Osteocyte (in vitro differentiated cells): Measurements from ENCODE around the gene MAP3K2. TPM values are rescaled to one million over a fixed set of nuclear protein-coding genes. Genes with fewer than 3 reads are reported as not detected.
A peak's percentile ranks its signal among the peaks of the same experiment; 100 is the strongest.

Experiments
- DNase-seq: peaks from one replicate; pipeline ENCODE4 v3.0.0; 2021; ENCODE audit warnings: mixed read lengths; ENCODE audit not compliant: unreplicated experiment; ENCODE audit errors: extremely low spot score
- H3K27ac Mint-ChIP-seq: one replicate; pipeline ENCODE4 v1.8.0; 2021; ENCODE audit warnings: mild to moderate bottlenecking, mixed read lengths; ENCODE audit not compliant: unreplicated experiment
- H3K27me3 Mint-ChIP-seq: one replicate; pipeline ENCODE4 v1.8.0; 2021; ENCODE audit warnings: mixed read lengths; ENCODE audit not compliant: unreplicated experiment
- H3K36me3 Mint-ChIP-seq: one replicate; pipeline ENCODE4 v1.8.0; 2021; ENCODE audit warnings: mixed read lengths; ENCODE audit not compliant: unreplicated experiment
- H3K4me1 Mint-ChIP-seq: one replicate; pipeline ENCODE4 v1.8.0; 2021; ENCODE audit warnings: mixed read lengths; ENCODE audit not compliant: unreplicated experiment
- H3K4me3 Mint-ChIP-seq: one replicate; pipeline ENCODE4 v1.8.0; 2021; ENCODE audit warnings: mild to moderate bottlenecking, moderate library complexity, mixed read lengths; ENCODE audit not compliant: unreplicated experiment
- H3K9me3 Mint-ChIP-seq: one replicate; pipeline ENCODE4 v1.8.0; 2021; ENCODE audit warnings: mixed read lengths; ENCODE audit not compliant: unreplicated experiment
- total RNA-seq: library from RNA; stranded (reverse); gene quantifications from 2 replicates; pipeline ENCODE4 v1.2.1, GENCODE V29; 2021
- TF ChIP-seq, protein P1 (sequence below): fragments of 200-600 bp; sonication (generic); IDR thresholded peaks from 2 replicates; pipeline ENCODE4 v1.5.0; 2021; ENCODE audit warnings: antibody characterized with exemption, mild to moderate bottlenecking, moderate library complexity

The MAP3K2 gene
- total RNA-seq, 1 donor from 2014 or later = 60.9 TPM

DNA sequence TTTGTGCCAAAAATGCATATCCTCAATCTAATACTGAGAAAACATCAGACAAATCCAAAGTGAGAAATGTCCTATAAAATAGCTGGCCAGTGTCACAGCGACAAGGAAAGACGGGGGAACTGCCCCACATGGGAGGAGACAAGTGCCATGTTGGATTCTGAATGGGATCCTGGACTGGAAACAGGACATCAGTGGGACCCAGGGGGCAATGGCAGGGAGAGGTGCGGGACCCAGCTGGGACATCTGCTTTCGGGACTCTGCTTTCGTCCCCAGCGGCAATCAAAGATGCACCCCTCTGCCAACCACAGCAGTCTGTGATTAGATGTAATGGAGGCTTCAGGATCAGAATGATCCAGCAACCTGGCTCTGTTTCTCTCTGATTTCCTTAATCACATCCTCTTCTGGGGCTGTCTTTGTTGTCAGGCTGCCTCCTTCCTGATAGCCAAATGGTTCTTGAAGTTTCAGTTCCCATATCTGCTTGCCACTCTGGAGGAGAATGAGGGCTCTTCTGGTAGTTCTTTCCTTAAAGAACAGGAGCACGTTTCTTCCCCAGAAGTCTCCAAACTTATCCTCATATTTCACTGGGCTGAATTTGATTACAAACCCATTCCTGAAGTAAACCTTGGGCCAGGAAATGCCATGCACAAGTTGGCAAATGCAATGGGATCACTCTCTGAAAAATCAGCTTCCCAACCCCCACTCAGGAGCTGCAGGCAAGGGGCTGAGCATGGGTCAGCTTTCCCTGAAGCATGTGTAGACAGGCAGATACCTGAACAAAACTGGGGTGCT, 16.9 kb upstream of the MAP3K2 start:
- H3K4me3 Mint-ChIP-seq = no peak overlapping the region
- peak; percentile 66 for DNase-seq
- TF ChIP-seq, protein P1, sequence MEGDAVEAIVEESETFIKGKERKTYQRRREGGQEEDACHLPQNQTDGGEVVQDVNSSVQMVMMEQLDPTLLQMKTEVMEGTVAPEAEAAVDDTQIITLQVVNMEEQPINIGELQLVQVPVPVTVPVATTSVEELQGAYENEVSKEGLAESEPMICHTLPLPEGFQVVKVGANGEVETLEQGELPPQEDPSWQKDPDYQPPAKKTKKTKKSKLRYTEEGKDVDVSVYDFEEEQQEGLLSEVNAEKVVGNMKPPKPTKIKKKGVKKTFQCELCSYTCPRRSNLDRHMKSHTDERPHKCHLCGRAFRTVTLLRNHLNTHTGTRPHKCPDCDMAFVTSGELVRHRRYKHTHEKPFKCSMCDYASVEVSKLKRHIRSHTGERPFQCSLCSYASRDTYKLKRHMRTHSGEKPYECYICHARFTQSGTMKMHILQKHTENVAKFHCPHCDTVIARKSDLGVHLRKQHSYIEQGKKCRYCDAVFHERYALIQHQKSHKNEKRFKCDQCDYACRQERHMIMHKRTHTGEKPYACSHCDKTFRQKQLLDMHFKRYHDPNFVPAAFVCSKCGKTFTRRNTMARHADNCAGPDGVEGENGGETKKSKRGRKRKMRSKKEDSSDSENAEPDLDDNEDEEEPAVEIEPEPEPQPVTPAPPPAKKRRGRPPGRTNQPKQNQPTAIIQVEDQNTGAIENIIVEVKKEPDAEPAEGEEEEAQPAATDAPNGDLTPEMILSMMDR = no peak
- H3K36me3 Mint-ChIP-seq = no peaks in the 10 kb centered on the region
- no peaks in the 10 kb centered on the region for H3K27me3 Mint-ChIP-seq
- no peaks in the 10 kb centered on the region for H3K9me3 Mint-ChIP-seq
- H3K27ac Mint-ChIP-seq = peak overlapping the region; percentile 81
- H3K4me1 Mint-ChIP-seq = peaks cover 74% of the 10 kb centered on the region

DNA sequence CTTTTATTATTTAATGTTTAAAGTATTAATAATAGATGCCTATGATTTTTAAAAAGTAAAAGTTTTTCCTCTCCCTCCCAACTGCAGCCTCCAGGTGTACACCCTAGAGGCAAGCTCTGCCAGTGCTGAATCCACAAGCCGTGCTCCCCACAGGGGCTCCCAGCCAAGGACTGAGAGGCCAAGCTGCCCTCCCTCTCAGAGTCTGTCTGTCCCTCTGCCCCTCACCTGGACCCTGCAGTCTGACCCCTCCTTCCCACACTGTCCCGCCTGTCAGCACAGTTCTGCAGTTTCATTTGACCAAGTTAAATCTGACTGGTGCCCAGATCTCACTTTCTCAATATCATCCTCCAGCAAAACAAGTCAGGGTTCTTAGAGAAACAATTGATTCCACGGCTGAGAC, 15.7 kb upstream of the MAP3K2 start:
- DNase-seq = peak; percentile 48
- Mint-ChIP-seq H3K27ac (peak overlapping the region; percentile 33), H3K4me3 (no peak overlapping the region), H3K27me3 (no peaks in the 10 kb centered on the region), H3K9me3 (no peaks in the 10 kb centered on the region), H3K4me1 (peaks cover 79% of the 10 kb centered on the region), H3K36me3 (no peaks in the 10 kb centered on the region)
- TF ChIP-seq, protein P1 = no peak

DNA sequence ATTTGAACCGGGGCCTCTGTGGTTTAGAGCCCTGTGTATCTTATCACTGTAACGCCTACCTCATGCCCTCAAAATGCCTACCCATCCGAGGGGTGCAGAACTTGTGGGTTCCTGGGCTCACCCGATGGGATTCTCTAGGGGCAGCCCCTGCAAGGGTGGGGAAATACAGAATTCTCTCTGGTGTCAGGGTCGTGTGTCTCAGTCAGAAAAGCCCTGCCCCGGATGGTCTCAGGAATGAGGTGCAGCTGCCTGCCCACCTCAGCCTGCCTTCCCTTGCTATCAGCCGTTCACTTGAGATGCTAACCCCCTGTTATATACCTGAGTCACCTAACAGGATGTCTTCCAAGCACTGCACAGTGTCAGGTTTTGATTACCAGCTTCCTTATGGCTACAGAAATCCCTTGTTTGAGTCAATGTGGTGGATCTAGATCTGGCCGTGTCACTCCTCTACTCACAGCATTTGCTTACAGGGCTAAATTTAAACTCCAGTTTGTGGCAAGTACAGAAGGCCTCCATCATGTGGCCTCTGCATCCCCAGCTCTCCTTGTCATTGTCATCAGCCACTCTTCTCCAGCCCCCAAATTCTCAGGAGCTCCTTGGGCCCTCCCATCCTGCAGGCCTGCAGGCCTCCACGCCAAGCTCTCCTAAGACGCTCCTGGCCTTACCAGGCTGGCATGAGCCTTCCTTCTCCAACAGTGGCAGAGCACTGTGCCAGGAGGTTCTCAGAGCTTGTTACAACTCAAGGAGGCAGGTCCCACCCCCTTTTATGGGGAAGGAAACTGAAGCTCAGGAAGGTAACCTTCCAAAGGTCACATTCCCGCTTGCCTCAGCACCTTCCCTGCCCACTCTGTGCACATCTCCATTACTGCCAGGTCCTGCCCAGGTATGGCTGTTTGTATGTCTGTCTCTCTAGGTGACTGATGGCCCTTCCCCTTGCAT, 14.3 kb upstream of the MAP3K2 start:
- no peaks in the 10 kb centered on the region for H3K36me3 Mint-ChIP-seq

DNA sequence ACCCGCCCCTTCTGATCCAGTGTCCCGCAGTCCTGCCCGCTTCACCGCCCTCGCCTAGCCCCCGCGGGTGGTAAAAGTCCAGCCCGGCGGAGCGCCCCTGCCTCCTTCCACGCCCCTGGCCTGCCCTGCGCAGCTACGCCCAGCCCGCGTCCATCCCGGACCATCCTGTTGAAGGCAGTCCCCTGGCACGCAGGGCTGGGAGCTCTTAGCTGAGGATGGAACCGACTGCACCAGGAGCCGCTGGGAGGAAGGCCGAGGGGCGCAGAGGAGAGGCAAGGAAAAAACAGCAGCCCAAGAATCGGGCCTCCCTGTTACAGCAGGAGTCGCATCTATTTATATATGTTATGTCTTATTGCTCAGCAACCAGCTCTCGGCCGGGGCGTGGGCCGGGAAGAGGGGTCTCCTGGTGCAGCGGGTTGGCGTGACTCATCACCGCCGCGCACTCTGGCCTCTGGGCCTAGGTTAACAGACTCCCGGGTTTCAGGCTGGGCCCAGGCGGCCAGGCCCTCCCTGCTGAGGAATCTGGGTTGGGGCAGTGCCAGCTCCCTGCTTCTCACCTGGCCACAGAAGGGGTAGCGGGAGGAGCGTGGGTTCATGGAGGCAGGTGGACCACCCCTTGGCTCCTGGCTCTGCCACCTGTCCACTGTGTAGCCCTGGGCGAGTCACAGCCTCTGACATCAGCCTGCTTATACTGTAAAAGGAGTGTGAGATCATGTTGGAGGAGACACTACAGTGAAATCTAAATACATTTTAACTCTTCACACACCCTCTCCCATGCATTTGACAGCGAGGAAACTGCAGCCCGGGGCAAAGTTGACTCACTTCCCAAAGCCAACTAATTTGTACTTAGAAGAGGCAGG, 13.4 kb upstream of the MAP3K2 start:
- DNase-seq = peak; percentile 85
- H3K36me3 Mint-ChIP-seq = no peaks in the 10 kb centered on the region
- no peak overlapping the region for H3K4me3 Mint-ChIP-seq
- no peaks in the 10 kb centered on the region for H3K9me3 Mint-ChIP-seq
- H3K27me3 Mint-ChIP-seq = no peaks in the 10 kb centered on the region
- TF ChIP-seq, protein P1 = no peak
- H3K4me1 Mint-ChIP-seq = peaks cover 80% of the 10 kb centered on the region
- H3K27ac Mint-ChIP-seq = peak overlapping the region; percentile 73

More for the DNA sequence above, 14.3 kb upstream of the MAP3K2 start:
- Mint-ChIP-seq H3K27ac (peak overlapping the region; percentile 73), H3K9me3 (no peaks in the 10 kb centered on the region), H3K4me3 (no peak overlapping the region), H3K27me3 (no peaks in the 10 kb centered on the region), H3K4me1 (peaks cover 84% of the 10 kb centered on the region)
- peak; percentile 60 for DNase-seq
- TF ChIP-seq, protein P1 = no peak
